HG03175 (cell line): ENCODE measurements around the gene COQ9.
"Not testable (repeated sequence)": the region's sequence is repeated elsewhere in the genome, so short reads cannot be mapped to it uniquely, and the experiment has no call there.

ENCODE experiments used
- ATAC-seq: cut with Tn5 transposase; IDR thresholded peaks from one replicate; pipeline ENCODE4 v1.9.1; 2021; ENCODE audit warnings: mild to moderate bottlenecking, moderate library complexity; ENCODE audit not compliant: unreplicated experiment

Gene COQ9

GRCh38 chr16:57483725-57484514 is 36.6 kb downstream of the COQ9 start:
- ATAC-seq, result no peak

- no peak for ATAC-seq
Observed at GRCh38 chr16:57484515-57485005, 37.3 kb downstream of the COQ9 start.

GRCh38 chr16:57485091-57485915 is 38.0 kb downstream of the COQ9 start:
- no peak for ATAC-seq

- peak; percentile 69 for ATAC-seq
Observed at GRCh38 chr16:57485916-57486857, 38.9 kb downstream of the COQ9 start, which contains the start of gene DOK4. Gene DOK4, minus strand, starts transcription at chr16:57486493. Its CDS starts 6,986 bp downstream, at chr16:57479507.

- ATAC-seq, result no peak
Observed at GRCh38 chr16:57486858-57487834, 39.9 kb downstream of the COQ9 start.

- no peak for ATAC-seq
Observed at GRCh38 chr16:57489229-57489628, 42.0 kb downstream of the COQ9 start.

GRCh38 chr16:57493767-57494166 is 46.5 kb downstream of the COQ9 start:
- ATAC-seq, result no peak

- no peak for ATAC-seq
Observed at GRCh38 chr16:57497121-57497520, 49.8 kb downstream of the COQ9 start.

- ATAC-seq, result no peak
Observed at GRCh38 chr16:57498031-57498430, 50.8 kb downstream of the COQ9 start.

GRCh38 chr16:57499941-57500340 is 52.7 kb downstream of the COQ9 start:
- not testable (repeated sequence) for ATAC-seq

- no peak for ATAC-seq
Observed at GRCh38 chr16:57500578-57501111, 53.4 kb downstream of the COQ9 start.

GRCh38 chr16:57501492-57501891 is 54.2 kb downstream of the COQ9 start:
- no peak for ATAC-seq

- no peak for ATAC-seq
Observed at GRCh38 chr16:57502048-57502775, 54.9 kb downstream of the COQ9 start.

- ATAC-seq, result no peak
Observed at GRCh38 chr16:57503366-57503765, 56.1 kb downstream of the COQ9 start.

GRCh38 chr16:57504001-57504400 is 56.7 kb downstream of the COQ9 start:
- ATAC-seq, result no peak

- no peak for ATAC-seq
Observed at GRCh38 chr16:57504491-57504890, 57.2 kb downstream of the COQ9 start.

- ATAC-seq, result no peak
Observed at GRCh38 chr16:57505169-57505568, 57.9 kb downstream of the COQ9 start.
